Non-pigmented ciliary epithelial cell (primary cell): ENCODE data around the gene FAM98A.

Source experiments
- DNase-seq: peaks from one replicate; pipeline ENCODE4 v3.0.0-alpha.2; 2010; ENCODE audit warnings: low read depth

Gene FAM98A

DNA sequence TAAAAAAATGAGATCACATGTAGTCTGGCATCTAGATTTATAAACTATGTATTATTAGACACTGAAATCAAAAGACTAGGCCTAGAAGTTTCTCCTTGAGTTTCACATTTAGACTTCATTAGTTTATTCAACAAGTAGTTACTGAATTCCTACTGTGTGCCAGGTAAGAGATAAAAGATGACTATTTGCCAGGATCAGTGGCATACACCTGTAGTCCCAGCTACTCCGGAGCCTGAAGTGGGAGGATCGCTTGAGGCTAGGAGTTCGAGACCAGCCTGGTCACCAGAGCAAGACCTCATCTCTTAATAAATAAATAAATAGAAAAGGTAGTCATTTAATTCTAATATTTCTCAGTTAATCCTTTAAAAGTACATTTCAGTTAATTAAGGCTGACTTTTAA, 2.1 kb downstream of the FAM98A start:
- no peak for DNase-seq

DNA sequence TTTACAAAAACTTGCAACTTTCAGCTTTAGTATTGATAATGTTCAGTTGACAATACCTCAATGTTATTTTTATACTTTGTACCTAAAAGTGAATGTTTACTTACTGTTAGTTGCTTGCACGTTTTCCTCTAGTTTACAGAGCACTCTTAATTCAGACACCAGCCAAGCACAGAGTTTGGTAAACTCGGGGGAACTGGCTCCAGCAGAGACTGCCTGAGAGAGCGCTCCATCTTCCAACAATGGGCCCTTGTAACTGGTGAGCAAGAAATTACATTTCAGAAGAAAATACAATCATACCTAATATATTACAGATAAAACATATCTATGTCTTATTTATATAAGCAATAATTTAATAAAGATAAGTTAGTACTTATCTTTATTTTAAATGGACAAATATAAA, 3.7 kb downstream of the FAM98A start:
- DNase-seq, result no peak

DNA sequence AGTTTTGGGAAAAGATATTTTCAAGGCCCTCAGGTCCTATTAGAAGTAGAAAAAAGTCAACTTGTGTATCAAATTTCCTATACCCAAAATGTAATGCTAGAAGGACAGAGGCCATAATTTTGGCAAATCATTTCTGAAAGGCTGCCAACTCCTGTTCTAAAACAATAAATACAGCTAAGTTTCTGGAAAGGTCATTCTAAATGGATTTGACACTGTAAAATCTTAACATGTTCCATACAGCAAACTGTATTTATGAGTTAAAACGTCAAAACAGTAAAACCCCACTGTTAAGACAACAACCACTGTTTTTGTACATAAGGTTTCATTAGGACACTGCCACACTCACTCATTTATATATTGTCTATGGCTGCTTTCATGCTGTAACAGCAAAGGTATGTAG, 9.7 kb downstream of the FAM98A start:
- no peak for DNase-seq

DNA sequence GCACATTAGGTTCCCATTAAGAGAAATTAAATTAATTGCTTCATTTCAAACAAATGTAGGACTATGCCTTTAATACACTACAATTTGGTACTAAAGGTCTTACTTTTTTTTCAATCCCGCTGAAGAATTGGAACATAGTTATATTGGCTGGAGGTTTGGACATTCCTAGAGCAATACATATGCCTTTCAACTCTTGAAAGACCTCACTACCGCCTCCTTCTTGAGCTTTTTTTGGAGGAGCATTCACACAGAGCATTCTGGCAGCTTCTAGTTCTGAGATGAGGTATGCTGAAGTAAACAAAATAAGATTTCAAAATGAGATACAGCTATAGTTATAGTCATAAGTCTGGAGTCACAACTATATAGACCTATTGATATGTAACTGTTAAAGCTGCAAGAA, 10.9 kb downstream of the FAM98A start:
- no peak for DNase-seq

DNA sequence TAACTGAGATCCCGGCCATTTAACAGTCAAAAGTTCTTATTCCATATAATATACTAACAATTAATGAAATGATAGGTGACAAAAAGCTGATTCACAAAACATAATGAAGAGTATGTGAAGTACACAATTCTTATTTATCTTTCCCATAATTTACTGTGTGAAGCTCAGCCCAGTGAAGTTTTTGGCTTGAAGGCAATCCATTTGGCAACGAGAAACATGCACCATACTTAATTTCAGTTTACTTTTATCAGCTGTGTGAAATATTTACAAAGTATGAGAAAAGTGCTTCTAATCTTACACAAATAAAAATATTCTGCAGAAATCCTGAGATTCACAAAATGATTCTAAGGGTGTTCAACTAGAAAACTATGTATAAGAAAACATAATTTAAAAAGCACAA, 12.3 kb downstream of the FAM98A start:
- no peak for DNase-seq

DNA sequence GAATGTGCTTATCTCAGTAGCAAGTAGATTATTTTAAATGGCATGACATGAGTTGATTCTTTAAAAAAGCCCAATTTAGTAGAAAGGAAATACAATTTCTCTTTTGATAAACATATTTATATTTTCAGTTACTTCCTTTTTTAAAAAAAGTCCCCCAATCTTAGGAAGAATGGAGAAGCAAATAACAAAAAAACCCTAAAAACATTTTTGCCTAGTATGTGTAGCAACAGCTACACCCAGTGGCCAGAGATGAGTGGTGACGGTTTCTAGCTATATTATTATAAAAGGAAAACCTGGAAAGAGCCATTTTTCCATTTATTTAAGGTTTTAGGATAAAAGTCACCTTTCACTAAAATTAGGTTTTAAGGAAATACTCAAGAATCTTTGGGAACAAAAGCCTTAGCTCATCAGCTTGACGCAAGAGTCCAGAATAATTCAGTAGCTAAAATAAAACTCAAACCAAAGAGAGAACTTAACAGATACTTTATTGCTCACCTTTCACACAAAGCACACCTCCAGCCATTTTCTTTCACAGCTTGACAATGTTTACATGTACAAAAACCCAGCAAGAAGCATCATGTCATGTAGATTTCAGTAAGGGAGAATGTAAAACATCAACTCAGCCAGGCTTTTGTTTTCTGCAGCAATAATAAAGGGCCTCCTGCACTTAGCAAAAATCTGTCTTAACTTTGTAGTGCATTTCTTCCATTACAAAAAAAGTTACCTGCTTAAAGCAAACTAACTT, 15.7 kb downstream of the FAM98A start:
- no peak for DNase-seq

DNA sequence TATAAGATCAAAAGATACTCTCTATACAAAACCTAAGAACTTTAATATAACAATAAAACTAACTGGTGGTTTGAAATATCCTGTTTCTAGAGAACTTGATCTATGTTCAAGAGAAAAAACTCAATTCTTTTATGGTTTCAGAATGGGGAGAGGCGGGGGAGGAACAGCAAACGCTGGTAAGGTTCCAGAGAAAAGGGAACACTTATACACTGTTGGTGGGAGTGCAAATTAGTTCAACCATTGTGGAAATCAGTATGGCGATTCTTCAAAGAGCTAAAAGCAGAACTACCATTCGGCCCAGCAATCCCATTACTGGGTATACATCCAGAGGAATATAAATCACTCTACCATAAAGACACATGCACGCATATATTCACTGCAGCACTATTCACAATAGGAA, 17.2 kb downstream of the FAM98A start:
- DNase-seq, result no peak

DNA sequence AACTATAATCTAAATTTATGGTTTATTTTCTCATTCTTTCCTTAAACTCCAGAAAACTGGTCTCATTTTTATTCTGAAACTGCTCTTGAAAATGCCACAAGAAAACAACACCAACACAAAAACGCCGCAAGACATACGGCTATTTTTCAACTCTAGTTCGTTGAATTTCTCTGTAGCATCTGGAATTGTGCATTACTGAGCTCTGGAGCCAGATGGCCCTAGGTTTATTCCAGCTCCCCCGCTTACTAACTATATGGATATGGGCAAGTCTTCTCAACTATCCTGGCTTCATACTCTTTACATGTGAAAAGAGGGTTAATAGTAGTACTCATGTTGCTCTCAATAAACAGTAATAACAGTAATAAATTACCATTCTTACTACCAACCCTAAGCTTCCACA, 19.9 kb downstream of the FAM98A start:
- DNase-seq, result no peak

DNA sequence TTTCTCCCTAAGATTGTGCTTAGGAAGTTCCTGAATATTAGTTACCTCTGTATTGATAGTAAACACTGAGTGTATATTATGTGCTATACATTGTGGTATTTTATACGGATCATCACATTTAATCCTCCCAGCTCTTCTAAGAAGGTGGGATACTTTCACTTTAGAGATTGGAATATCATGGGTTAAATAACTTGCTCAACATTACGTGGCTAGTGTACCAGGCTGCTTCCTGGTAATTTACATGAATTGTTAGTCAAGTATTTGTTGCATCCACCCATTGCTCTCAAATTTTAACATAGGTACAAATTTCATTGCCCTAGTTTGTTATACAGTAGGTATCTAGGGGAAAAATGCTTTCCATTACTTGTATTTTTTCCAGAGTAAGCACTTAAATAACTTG, 21.4 kb downstream of the FAM98A start:
- no peak for DNase-seq

DNA sequence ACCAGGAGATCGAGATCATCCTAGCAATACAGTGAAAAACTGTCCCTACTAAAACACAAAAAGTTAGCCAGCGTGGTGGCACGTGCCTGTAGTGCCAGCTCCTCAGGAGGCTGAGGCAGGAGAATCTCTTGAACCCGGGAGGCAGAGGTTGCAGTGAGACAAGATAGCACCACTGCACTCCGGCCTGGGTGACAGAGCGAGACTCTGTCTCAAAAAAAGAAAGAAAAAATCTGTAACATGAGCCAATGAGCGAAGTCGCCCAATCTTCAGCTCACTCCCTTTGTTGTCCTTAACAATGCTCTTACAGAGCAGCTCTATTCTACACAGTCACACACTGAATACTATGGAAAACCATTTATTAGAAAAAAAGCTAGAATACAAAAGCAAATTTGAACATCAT, 22.0 kb downstream of the FAM98A start:
- no peak for DNase-seq

DNA sequence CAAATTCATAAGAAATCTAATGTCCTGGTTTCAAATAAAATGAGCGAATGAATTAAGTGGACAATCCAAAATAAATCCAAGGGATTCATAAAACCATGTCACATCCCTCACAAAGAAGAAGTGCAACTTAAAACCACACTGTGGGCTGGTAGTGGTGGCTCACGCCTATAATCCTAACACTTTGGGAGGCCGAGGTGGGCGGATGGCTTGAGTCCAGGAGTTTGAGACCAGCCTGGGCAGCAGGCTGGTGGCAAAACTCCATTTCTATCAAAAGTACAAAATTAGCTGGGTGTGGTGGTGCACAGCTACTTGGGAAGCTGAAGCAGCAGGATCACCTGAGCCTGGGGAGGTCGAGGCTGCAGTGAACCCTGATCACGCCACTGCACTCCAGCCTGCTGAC, 25.4 kb downstream of the FAM98A start:
- no peak for DNase-seq

DNA sequence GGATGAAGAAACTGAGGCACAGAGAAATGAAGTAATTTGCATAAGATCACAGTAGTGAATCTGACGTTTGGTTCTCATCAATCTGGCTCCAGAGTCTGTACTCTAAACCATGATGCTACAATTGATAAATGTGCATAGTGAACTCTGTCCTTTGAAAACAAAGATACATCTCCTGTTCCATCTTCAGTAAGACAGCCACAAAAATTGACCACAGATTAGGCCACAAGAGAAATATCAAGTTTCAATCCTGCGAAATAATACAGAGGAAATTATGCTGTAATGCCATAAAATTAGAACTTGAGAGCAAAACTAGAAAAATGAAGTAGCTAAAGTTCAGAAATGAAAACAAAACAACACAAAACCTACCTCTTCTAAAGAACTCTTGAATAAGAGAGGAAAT, 28.4 kb downstream of the FAM98A start:
- DNase-seq, result no peak

DNA sequence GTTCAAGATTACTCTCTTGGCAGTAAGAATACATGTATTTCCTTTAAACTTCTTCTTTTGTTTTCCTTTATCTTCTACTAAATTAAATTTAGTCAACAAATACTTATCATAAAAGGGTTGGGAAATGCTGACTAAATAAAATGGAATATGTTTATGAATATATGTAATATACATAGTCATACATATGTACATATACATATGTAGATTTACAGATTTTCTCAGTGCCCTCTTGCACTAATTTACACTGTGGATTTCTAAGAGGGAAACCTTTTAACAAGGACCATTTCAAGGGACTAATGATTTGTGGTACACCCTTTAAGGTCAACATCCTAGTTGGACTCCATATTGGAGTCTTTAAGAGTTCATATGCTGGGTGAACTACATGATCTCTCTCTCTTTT, 37.2 kb downstream of the FAM98A start:
- DNase-seq, result no peak

DNA sequence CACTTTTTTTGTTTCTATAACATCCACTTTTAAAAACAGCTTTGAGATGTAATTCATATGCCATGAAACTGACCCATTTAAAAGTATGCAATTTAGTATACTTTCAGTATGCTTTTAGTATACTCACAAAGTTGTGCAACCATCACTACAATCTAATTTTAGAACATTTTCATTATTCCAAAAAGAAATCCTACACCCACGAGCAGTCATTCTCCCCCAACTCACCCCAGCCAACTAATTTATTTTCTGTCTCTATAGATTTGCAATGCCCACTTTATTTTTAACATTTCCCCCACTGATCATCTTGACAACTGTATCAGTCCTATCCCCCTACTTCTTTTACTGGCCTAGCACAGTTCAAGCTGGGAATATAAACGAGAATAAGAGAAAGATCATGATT, 39.1 kb downstream of the FAM98A start:
- DNase-seq, result no peak

DNA sequence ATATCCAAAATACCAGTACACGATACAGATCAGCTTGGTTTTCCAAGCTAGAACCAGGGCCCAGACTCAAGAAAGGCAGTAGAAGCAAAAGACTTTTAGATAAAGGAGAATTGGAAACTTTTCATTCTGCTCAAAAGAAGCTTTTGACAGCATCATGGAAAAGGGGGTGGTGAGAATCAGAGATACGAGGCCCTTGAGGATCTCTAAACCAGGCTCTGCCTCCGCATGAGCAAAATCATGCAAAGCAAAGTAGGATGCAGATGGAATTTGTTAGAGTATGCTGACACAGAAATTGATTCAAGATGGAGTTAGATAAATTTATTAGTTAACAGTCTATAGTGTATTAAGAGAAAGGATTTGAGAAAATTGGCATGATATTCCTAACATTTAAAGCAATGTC, 39.8 kb downstream of the FAM98A start:
- no peak for DNase-seq

DNA sequence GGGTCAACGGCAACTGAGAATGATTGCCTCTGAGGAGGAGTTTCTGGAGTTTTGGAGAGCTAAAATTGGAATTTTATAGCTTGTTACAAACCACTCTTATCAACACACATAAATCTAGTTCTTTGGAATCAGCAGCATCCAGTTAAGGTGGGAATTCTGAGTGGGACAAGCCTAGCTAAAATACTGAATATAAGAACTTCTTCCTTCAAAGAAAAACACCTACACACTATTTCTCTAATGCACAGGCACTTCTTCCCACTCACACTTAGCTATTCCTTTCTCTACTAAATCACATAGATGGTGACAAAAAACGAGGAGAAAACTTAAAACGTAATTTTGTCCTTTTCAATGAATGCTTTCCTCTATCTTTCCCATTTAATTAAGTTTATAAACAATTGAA, 43.4 kb downstream of the FAM98A start:
- DNase-seq, result no peak

DNA sequence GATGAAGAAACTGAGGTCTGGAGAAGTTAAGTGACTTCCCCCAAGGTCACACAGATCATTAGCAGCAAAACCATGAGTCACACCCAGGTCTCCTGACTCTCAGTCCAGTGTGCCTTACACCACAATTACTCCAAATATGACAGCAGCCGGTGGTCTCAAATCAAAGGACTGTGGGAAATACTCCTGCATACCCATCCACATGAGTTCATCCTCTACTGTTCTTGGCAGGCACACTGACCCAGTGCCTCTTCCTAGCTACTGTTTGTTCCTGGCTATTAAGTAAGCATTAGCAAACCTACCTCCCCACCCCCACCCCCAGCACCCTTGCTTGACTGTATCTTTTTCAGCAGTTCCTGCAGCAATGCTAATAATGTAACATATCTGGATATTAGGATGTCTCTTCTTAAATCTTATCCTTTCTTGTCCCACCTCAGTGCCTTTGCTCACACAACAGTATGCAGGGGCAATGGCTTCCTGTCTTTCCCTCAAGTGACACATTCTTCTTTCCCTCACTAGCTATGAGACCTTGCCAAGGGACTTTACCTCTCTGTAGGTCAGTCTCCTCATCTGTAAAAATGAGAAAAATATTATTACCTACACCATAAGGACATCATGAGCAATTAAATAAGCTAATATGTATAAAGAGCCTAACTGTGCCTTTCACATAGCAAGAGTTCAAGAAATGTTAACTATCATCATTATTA, 46.2 kb downstream of the FAM98A start:
- DNase-seq, result peak; percentile 31

DNA sequence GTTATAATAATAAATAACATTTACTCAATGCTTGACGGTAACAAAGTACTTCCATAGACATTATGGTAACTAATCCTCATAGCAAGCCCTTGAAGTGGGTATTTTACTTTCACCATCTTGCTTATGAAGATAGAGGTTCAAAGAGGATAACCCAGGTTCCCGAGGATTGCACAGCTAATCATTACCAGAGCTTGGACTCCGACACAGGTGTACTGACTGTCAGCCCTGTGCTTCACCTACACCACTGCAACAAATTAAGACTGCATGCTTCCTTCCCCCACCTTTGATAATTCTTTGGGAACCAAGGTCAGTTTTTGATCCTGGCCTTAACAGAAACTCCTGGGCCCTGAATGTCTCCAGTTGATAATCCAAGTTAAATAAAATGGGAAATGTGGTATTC, 48.9 kb downstream of the FAM98A start:
- DNase-seq, result no peak

DNA sequence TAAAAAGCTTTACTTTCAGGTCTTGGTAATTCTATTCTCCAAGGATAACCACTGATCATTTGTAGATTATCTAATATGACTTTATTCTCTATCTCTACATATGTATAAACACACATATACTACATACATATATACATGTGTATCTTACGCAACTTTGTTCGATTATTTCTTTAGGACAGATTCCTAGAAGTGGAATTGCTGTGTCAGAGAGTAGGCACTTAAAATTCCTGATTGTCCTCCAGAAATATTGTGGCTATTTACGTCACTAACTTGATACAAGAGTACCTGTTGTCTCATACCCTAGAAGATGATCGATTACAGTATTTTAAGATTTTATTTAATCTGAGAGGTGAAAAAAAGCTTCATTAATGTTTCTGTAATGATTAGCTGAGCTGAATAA, 57.9 kb downstream of the FAM98A start:
- DNase-seq, result no peak

DNA sequence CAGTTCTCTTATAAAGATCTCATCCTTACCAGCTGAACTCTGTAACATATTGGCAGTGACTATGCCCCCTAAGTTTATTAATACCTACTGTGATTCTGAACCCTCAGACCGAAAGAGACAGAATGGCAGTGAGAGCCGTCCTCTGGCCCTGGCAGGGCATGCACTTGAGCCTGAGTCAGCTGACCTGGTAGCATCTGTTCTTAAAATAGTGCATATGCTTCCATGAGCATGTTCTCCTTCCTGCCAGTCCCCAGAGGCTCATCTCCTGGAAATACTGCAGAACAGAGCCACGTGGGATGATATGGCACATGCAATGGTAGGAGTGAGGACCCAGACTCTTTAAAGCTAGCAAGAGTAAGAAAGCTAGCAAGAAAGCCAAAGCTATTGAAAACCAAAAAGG, 63.7 kb downstream of the FAM98A start:
- DNase-seq, result no peak
